ENCODE data around the gene NAXD.

The NAXD gene

GRCh38 chr13:110635405-110636002 is 20.2 kb downstream of the NAXD start:
- no peak for DNase-seq (ENCODE audit: extremely low read depth, low read depth)
- no peak for TF ChIP-seq CTCF (IDR thresholded peaks at IDR 0.05; ENCODE audit: low read depth, low read length, missing control alignments)
- H3K4me3 ChIP-seq (replicated peaks; ENCODE audit: low read depth, low read length) = no peak overlapping the region

- no peak for TF ChIP-seq CTCF (IDR thresholded peaks at IDR 0.05; ENCODE audit: low read depth, low read length, missing control alignments)
- H3K4me3 ChIP-seq (replicated peaks; ENCODE audit: low read depth, low read length) = no peak overlapping the region
- DNase-seq (ENCODE audit: extremely low read depth, low read depth) = no peak
Observed at GRCh38 chr13:110636053-110636475, 20.7 kb downstream of the NAXD start.

- no peak for TF ChIP-seq CTCF (IDR thresholded peaks at IDR 0.05; ENCODE audit: low read depth, low read length, missing control alignments)
- DNase-seq (ENCODE audit: extremely low read depth, low read depth) = no peak
- H3K4me3 ChIP-seq (replicated peaks; ENCODE audit: low read depth, low read length) = no peak overlapping the region
Observed at GRCh38 chr13:110636701-110637201, 21.4 kb downstream of the NAXD start.

- TF ChIP-seq CTCF (IDR thresholded peaks at IDR 0.05; ENCODE audit: low read depth, low read length, missing control alignments) = no peak
- H3K4me3 ChIP-seq (replicated peaks; ENCODE audit: low read depth, low read length) = no peak overlapping the region
- DNase-seq (ENCODE audit: extremely low read depth, low read depth) = no peak
Observed at GRCh38 chr13:110637275-110637674, 21.9 kb downstream of the NAXD start.

- TF ChIP-seq CTCF (IDR thresholded peaks at IDR 0.05; ENCODE audit: low read depth, low read length, missing control alignments) = no peak
- no peak overlapping the region for H3K4me3 ChIP-seq (replicated peaks; ENCODE audit: low read depth, low read length)
- DNase-seq (ENCODE audit: extremely low read depth, low read depth) = no peak
Observed at GRCh38 chr13:110637747-110638146, 22.4 kb downstream of the NAXD start.

GRCh38 chr13:110638257-110638656 is 22.9 kb downstream of the NAXD start:
- no peak overlapping the region for H3K4me3 ChIP-seq (replicated peaks; ENCODE audit: low read depth, low read length)
- no peak for TF ChIP-seq CTCF (IDR thresholded peaks at IDR 0.05; ENCODE audit: low read depth, low read length, missing control alignments)
- DNase-seq (ENCODE audit: extremely low read depth, low read depth) = no peak

Data from HFF-Myc (cell line).